A204.1 (cell line): ENCODE measurements around the gene TACR1.
"Not testable (repeated sequence)": the region's sequence is repeated elsewhere in the genome, so short reads cannot be mapped to it uniquely, and the experiment has no call there.

ENCODE experiments used
- FAIRE-seq: peaks from 2 replicates; lab custom pipeline; 2012; peaks lifted over from hg19 to GRCh38; lab: Jason Lieb, UNC

Gene TACR1

DNA sequence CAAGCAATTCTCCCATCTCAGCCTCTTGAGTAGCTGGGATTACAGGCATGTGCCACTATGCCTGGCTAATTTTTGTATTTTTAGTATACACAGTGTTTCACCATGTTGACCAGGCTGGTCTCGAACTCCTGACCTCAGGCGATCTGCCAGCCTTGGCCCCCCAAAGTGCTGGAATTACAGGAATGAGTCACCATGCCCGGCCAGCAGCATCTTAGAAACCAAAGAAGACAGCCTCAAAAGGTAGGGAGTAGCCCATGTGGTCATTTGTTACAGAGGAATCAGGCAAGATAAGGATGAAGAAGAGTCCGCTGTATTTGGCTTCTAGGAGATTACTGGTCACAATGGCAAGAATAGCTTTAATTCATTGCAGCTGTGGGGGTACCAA, 53.1 kb downstream of the TACR1 start:
- not testable (repeated sequence) for FAIRE-seq

DNA sequence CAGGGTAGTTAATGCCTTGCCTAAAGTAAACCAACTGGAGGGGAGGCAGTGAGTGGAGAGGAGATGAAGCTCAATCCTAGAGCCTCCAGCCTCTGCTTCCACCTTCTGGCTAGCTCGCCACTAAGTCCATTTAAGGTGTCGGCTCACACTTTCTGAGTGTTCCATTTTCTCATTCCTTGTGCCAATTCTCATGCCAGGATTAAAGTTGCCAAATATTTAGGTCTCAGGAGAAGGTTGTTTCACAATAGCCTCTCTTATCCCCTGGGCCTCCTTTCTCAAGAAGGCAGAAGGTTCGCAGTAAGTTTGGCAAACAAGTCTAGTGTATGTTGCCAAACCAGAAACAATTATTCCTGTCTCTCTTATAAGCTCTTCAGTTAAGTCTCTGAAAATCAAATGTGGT, 57.2 kb downstream of the TACR1 start:
- FAIRE-seq = no peak

DNA sequence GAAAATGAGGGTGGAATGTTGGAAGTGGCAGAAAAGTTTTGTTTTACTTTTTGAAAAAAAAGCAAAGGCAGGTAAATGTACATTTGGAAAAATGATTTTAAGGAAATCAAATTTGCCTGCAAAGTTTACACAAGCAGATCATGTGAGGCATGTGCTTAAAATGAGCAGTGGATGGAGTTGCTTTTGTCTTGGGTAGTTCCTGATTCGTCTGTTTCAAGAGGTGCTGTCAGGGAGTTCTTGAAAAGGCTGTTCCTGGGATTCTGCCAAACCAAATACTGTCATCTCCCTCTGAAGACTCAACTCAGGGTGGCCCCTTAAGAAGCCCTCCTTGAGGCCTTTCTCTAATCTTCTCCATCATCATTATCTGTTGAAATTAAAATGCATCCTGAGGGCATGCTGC, 59.0 kb downstream of the TACR1 start:
- FAIRE-seq = no peak

DNA sequence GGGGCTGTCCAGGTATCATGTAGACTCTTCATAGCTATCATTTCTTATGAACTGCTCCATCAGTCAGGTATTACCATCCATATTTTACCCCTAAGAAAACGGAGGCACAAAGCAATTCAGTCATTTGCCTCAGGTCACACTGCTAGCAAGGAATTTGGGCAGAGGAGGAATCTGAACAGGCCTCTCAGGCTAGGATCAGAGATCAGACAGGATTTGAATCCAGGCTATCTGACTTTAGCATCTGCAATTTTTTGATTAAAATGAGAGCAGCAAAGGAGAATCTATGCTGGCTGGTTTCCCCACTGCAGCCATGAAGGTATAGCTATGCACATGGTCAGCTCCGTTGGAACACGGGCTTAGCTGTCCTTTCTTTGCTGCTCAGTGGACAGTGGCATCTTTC, 60.1 kb downstream of the TACR1 start:
- FAIRE-seq = no peak

DNA sequence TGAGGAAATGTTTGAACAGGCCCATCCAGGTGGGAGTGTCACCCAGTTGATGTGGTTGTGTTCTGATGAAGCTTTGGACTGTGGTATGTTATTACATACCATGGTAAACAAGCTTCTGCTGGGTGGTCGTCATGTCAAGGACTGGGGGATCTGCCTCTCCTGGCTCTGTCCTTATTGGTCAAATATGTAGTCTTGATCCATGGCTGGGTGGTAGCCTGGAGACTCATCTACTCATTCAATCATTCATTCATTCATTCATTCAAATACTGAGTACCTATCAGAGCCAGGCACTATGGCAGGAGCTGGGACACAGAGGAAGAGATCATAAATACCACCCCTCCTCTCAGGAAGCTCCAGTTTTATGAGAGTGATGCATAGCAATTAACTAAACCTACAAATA, 60.8 kb downstream of the TACR1 start:
- FAIRE-seq = no peak

DNA sequence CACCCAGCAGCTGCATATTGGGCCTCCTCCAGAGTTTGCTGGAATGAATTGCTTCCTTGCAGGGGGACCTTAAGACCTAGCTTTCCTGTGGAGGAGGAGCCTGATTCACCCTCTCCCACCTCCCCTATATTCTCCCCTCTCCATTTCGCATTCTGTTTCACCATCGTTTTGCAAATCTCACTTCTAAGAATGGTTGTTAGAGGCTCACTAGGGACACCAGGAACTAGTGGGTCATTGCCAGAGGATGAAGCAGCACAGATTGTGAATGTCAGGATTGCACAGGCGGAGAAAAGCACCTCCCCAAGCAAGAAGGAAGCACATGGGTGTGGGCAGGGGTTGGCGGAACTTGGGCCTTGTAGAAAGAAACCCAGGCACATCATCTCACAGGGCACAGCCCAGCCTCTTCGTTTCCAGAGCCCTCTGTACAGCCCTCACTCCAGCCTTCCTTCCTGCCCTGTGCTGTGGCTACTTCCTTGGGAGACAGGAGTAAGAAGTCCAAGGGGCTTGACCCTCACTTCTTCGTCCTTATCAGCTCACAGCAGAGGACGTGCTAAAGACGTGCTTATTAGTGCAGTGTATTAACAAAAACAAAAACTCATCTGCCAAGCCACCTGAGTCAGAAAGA, 63.4 kb downstream of the TACR1 start:
- FAIRE-seq = no peak

DNA sequence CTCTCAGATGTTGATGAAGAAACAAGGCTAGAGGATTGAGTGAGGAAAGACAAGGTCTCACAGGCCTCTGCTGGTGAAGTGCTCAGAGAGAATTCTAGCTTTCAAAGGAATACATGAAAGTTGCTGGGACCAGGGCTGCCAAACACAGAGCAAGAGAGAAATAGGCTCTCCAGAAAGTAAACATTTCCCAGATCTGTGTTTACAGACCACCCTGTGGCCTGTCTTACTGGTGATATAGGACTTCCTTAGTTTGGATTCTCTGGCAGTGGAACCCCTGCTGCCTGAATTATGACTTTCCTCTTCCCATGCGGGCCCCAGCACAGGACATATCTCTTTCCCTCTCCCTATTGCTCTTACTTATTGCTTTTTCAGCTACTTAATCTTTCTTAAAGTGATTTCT, 64.5 kb downstream of the TACR1 start:
- FAIRE-seq = no peak

DNA sequence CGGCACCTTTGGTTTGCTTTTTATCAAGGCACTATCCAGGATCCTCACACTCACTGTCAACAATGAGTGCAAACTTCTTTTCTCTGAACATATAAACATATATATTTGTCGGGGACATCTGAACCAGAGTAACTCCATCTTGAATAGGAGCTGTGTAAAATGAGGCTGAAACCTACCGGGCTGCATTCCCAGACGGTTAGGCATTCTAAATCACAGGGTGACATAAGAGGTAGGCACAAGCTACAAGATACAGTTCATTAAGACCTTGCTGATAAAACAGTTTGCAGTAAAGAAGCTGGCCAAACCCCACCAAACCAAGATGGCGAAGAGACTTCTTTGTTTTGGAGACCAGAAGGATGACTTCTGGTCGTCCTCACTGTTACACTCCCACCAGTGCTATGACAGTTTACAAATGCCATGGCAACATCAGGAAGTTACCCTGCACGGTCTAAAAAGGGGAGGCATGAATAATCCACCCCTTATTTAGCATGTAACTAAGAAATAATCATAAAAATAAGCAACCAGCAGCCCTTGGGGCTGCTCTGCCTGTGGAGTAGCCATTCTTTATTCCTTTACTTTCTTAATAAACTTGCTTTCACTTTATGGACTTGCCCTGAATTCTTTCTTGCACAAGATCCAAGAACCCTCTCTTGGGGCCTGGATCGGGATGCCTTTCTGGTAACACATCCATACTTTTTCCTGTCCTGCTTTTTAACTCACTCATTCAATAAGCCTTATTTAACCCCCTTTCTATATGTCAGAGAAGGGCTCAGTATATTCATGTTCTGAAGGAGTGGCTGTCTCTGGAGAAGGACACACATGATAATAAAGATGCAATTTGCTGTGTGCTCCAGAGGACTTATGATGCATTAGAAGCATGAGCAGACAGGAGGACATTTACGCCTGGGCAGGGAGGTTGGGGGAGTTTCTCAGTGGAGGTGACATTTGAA, 65.4 kb downstream of the TACR1 start:
- no peak for FAIRE-seq

DNA sequence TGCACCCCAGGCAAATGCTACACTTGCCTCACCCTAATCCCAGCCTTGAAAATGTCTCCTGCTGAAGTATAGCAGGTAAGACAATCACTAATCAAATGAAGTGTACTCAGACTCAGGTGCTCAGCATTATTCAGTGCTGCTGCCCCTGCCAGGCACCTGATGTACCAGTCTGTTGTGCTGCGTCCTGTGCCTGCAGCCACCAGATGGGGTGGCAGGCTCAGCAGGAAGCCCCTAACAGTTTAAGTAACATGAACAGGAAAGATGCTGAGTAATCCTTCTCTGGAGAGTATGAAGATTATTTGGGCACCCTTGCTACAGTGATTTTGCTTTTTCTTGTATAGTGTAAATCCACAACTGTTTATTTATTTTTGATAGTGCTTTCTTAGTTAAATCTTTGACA, 69.1 kb downstream of the TACR1 start:
- FAIRE-seq = no peak

DNA sequence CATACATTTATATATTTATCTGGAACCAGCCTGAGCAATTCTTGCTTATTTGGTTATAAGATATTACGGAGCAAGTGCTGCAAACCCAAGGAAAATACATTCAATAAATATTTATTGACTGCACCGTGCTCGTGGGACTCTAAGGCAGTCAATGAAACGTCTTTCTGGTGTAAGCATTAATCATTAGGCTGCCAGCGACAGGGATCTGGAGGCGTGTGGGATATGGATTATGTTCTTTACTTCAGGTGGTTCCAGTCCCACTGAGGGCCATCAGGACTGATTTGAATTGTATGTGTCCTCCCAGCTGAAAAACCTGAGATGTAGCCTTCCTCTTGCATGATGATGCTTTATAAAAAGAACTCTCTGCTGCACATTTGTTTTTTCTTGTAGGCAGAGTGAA, 75.4 kb downstream of the TACR1 start:
- FAIRE-seq = no peak

DNA sequence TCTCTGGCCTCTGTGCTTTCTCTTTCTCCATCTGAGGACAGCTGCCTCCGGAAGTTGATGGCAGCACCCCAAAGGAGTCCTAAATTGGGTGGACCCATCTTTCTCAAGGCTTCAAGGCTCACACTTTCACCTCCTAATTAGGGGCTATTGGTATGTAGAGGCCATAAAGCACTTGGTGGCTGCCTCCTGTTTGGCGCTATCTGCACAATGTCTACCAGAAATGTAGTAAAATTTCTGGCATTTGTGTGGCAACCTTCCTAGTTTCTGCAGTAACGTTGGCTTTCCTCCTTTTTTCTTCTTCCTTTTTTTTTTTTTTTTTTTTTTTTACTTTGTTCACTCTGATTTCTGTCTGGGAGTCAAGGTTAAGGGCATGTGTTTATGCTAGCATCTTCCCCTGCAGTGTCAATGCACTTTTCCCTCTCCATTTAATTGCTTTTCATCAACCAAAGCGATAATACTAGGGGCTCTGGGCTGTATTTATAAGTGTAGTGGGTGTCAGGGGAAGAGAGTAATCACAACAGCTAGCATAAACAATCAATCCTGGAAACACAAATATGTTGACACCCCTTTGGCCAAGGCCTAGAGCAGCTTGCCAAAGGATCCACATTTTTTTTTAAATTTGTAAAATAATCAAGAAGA, 86.0 kb downstream of the TACR1 start:
- FAIRE-seq = no peak

DNA sequence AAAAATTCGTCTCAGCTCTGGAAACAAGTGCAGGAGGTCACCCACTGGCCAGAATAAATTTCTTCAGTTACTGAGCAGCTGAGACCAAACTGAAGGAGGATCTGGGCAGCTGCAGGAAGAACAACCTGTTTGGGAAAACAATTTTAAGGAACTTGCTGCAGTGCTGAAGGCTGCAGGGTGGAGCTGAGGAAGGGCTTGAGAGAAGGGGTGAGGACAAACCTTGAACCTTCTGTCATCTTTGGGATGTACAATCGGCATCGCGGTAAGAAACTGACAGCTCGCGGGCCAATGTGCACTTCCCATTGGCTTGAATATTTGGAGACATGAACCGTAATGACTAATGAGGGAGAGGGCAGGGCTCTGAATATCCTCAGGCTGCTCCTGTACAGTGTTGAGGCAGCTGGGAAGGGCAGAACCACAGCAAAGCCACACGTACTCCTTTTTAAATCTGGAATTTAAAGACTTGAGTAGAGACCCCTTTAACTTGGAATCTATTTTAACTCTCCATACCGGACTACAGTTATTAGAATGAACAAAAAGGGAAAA, 90.3 kb downstream of the TACR1 start:
- no peak for FAIRE-seq

DNA sequence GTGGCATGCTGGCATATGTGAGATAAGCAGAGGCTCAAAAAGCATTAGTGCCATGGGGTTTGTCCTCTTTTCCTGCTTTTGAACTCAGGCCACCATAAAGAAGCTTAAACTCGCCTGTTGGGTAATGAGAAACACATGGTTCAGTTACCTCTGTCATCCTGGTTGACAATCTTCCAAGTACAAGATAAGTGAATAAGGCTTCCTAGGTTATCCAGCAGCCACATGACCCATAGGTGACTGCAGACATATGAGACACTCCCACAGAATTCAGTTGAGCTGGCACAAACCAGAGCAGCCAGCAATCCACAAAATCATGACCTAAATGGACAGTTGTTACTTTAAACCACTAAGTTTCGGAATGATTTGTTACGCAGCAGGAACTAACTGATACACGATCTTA, 97.3 kb downstream of the TACR1 start:
- FAIRE-seq = no peak

DNA sequence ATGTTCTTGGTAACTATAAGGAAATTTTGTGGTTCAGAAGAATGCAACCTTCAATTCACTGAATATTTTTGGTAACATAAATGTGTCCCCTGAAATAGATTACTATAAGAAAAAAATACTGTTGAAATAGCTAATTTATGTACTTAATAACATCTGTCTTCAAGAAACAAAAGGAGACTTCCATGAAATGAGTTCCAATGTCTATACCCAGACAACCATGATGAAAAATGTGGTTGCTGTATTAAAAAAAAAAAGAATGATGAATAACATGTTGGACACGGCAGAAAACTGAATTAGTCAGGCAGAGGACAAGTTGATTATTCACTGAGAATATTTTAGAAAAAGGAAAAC, 98.5 kb downstream of the TACR1 start:
- no peak for FAIRE-seq

DNA sequence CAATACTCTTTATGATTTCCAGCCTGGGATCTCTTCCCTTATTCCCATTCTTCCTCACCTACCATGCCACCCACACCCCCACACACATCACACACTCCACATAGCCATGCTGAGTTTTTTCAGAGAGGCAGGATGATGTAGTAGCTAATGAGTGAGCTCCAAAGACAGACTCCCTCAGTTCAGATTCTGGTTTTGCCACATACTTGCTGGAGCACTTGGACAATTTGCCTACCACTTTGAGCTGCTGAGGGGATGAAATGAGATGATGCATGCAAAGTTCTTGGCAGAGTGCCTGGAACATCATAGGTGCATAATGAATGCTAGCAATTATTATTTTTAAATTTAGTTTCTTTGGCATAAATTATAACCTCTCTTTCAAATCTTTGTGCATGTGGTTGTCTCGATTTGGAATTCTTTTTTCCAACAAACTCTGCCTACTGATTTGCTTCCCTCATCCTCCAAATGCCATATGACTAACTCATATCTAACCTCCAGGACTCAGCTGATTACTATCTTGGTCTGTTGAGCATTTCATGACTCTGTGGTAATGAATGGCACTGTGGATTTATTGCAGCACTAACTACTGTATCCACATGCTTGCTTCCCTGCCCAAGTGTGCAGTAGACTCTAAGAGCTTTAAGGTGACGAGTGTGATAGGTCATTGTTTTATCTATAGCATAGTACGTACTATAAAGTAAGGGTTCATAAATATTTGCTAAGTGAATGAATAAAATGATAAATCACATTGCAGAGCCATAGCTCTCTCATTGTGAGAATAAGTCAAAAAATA, 99.1 kb downstream of the TACR1 start:
- FAIRE-seq = no peak

DNA sequence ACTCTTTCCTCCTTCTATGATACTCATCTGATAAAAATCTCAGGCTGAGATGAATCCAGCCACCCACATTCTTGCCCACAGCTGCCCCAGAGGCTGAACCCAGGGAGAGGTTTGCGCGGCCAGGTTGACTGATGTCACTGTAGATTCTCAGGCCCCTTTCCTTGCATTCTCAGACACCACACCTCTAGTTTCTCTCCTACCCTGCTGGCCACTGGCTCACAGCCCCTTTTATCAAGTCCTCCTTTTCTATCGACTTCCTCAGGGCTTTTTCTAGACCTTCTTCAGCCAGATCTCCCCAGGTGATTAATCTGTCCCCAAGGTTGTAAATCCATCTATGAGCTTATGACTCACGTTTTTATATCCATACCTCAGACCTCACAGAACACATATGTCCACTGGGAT, 99.8 kb downstream of the TACR1 start:
- no peak for FAIRE-seq

DNA sequence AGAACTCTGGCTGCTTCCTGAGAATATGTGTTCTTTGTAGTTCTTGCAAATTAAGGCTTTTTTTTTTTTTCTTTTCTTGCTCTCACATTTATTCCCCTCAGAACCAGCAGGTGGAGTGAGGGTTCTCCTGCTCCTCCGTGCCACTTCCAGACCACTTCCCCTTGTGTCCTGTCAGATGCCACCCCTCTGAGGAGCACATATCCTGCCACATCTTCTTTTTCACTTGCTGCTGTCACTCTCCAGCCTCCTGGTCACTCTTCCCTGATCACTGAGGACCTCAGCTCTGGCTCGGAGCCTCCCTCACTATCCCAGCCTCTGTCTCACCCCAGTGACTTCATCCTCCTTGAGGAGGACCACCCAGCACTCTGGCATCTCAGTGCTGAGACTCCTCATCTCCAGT, 100.5 kb downstream of the TACR1 start:
- FAIRE-seq = no peak

DNA sequence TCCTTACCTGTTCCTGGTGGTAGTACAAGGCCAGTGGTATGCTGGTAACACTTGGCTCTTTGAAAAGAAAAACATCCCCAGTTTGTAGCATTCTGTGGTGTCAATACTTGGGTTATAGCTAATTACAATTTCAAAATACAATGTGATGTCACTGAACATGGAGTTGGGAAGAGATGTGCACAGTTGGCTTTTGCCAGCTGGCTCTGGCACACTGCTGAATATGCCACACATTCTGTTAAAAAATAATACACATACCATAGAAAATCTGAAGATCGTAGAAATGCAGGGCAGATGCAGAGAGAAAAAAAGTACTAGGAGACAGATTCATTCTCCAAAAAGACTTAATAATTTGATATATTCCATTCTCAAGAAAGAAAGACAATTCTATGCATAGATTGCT, 101.5 kb downstream of the TACR1 start:
- FAIRE-seq = no peak

DNA sequence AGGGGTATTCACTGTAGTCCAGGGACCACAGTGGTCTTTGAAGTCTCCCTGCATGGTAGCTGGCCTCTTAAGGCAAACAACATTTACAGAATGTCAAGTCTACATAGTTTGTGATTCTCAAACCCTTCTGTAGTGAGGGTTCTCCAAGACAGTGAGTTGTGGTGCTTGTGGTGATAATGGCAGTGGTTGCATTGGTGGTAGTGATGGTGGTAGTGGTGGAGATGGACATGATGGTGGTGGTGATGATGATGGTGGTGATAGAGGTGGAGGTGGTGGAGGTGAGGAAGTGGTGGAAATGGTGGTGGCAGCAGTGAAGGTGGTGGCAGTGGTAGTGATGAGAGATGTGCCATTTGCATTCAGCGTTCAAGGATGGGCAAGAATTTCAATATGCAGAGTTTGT, 104.9 kb downstream of the TACR1 start:
- FAIRE-seq = no peak

DNA sequence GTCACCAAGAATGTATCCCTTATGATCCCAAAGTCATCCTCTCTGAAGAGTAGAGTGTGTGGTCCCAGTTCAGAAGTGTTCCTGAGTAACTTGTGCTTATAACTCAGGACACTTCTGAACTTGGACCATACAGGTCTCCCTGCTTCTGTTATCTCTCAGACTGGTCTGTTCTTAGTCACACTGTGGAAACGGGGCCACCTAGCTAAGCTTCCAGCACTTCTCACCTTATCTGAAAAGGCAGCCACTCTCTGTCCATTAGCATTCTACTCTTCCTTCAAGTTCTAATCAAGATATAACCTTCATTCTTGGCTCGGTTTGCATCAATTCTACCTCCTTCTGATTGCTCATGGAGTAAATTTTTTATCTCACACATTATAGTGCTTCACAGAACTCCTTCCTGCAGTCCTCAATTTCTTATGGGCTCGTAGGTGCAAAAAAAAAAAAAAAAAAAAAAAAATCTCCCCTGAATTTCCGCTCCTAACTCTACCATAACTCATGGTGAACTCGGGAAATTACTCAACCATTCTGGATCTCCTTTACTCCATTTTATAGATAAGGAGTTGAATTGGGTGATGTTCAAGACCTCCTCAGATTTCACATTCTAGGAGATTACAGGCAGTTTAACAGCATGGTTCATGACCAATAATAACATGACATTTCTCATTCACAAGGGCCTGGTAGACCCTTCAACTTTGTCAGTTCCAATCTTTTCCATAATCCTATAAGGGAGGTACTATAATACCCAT, 108.4 kb downstream of the TACR1 start:
- FAIRE-seq = no peak

DNA sequence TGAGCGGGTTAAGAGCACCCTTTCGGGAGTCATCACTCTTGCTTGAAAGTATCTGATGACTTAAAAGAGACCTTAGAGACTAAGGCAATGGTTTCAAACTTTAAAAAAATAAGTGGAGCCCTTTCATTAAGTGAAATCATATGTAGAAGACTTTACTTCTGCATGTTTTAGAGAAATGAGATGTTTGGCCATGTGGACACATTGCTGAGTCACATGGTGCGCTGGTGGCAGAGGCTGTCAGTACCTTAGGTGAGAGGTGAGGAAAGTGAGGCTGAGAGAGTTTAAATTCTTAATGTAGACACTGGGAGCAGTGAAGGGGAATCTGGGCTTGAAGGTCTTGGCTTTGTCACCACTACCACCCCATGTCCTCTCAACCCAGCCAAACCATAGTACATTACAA, 109.8 kb downstream of the TACR1 start:
- no peak for FAIRE-seq

DNA sequence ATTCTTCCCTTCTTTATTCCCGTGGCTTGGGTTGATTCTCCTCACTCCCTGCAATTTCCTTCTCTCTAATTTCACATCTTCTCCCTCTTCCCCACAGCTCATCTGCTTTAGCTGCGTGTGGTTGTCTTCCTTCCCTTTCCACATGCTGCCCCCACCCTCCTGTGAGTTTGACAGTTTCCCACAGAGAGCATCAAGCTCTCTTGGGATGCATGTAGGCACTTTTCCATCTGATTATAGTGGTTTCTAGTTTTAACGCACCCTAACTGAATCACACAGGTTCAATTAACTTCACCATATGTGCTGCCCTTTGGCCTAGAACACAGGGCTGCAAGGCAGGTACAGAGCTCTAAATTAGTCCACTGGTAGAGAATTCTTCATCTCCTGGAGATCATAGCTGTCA, 110.5 kb downstream of the TACR1 start:
- FAIRE-seq = no peak
